ENCODE data around the gene HNRNPUL2.

The HNRNPUL2 gene

GRCh38 chr11:62665599-62666258 lies 61.5 kb downstream of the HNRNPUL2 start:
- peak in 3 of 4 experiments; percentile 25 to 51 (median 47) for DNase-seq

GRCh38 chr11:62665075-62665598 lies 62.1 kb downstream of the HNRNPUL2 start, which contains the start of the genes C11orf98 and CSKMT:
Gene C11orf98 (minus strand): TSS chr11:62665210. CDS start chr11:62665169, 41 bp downstream.
Gene CSKMT (plus strand): TSS chr11:62665312. CDS start chr11:62665880, 568 bp downstream.
- DNase-seq, result peak; percentile 90 to 93 (median 92)

GRCh38 chr11:62664405-62665074 lies 62.7 kb downstream of the HNRNPUL2 start:
- DNase-seq, result peak in 3 of 4 experiments; percentile 25 to 63 (median 45)

Data from activated naive CD4-positive, alpha-beta T cell (primary cell).